ENCODE data around the gene LRRC4. TPM values are rescaled to one million over a fixed set of nuclear protein-coding genes. Genes with fewer than 3 reads are reported as not detected.

The LRRC4 gene
- total RNA-seq, 2 experiments from 2014 or later, result 1.1 to 1.6 TPM

DNA sequence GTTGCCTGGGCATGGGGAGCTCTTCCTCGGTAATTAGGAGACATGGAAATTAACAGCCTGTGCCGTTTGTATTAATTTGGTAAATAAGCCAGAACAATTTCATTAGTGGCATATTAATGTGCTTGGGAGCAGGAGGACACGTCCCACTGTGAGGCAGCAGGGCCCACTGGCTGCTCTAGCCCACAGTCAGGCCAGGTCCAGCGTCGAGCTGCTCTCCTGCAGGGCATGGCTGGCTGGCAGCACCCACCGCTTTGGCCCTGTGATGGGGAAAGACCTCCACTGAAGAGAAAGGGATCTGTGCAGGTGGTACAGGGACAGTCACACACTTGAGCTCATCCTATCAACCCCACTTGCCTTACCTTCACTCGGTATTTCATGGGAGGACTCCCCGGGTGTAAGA lies 37.5 kb upstream of the LRRC4 start:
- intact Hi-C loops (cut with DNase I, micrococcal nuclease), result no loop called here
- H3K9me3 Mint-ChIP-seq, result no peaks in the 10 kb centered on the region
- H3K27me3 ChIP-seq (ENCODE audit: control insufficient read depth in 1 of 2, insufficient read depth in 2 of 2, low read length in 2 of 2), result no peaks in the 10 kb centered on the region
- peaks cover 9% of the 10 kb centered on the region for H3K36me3 ChIP-seq (ENCODE audit: insufficient read depth, low read length)
- H3K27ac Mint-ChIP-seq, result no peak overlapping the region
- ATAC-seq (ENCODE audit: poor library complexity), result no peak
- ChIA-PET POLR2A (interaction anchor here (0.6 to 2.1 kb wide), 4 partner anchors 10 to 276 kb away, joined by 3 to 12 read pairs (median 3); no protein-coding TSS in a partner anchor), CTCF (no interaction called here)
- peaks cover 64% of the 10 kb centered on the region for H3K4me1 Mint-ChIP-seq (ENCODE audit: low read depth)
- TF ChIP-seq, protein P1, sequence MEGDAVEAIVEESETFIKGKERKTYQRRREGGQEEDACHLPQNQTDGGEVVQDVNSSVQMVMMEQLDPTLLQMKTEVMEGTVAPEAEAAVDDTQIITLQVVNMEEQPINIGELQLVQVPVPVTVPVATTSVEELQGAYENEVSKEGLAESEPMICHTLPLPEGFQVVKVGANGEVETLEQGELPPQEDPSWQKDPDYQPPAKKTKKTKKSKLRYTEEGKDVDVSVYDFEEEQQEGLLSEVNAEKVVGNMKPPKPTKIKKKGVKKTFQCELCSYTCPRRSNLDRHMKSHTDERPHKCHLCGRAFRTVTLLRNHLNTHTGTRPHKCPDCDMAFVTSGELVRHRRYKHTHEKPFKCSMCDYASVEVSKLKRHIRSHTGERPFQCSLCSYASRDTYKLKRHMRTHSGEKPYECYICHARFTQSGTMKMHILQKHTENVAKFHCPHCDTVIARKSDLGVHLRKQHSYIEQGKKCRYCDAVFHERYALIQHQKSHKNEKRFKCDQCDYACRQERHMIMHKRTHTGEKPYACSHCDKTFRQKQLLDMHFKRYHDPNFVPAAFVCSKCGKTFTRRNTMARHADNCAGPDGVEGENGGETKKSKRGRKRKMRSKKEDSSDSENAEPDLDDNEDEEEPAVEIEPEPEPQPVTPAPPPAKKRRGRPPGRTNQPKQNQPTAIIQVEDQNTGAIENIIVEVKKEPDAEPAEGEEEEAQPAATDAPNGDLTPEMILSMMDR (IDR thresholded peaks at IDR 0.05), result no peak
- no peak overlapping the region for H3K27ac ChIP-seq (ENCODE audit: low read depth in 1 of 2, low read length in 2 of 2)
- no peaks in the 10 kb centered on the region for H3K36me3 Mint-ChIP-seq (ENCODE audit: low read depth)
- no peak for DNase-seq
- H3K27me3 Mint-ChIP-seq, result no peaks in the 10 kb centered on the region
- peaks cover 20% of the 10 kb centered on the region for H3K4me1 ChIP-seq (ENCODE audit: insufficient read depth, low read length)
- H3K4me3 Mint-ChIP-seq, result no peak overlapping the region
- no peaks in the 10 kb centered on the region for H3K9me3 ChIP-seq (ENCODE audit: control insufficient read depth in 1 of 2, insufficient read depth in 1 of 2, low read length in 2 of 2)
- H3K4me3 ChIP-seq (ENCODE audit: low read length), result no peak overlapping the region

DNA sequence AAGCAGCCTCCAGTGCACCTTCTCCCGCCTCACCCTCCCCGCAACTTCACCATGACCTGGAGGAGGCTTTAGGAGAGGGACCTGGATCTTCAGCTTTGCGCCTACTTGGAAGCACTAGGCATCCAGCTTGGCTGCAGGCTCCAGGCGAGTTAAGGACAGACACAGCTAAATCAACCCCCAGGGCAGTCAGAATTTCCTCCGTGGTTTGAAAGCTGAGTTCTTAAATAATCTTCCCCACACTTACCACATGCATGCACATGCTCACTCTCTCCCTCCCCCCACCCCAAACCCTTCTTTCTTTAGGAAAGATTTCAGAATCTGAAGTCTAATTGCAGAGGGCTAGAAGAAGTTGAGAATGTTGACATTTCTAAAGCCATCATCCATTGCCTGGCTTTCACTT lies 36.7 kb upstream of the LRRC4 start:
- ChIA-PET POLR2A (interaction anchor here (2.1 kb wide), 1 partner anchor 9 kb away, joined by 12 read pairs; no protein-coding TSS in a partner anchor), CTCF (no interaction called here)
- Histone ChIP-seq H3K4me1 (ENCODE audit: insufficient read depth, low read length) (peaks cover 20% of the 10 kb centered on the region), H3K9me3 (ENCODE audit: control insufficient read depth in 1 of 2, insufficient read depth in 1 of 2, low read length in 2 of 2) (no peaks in the 10 kb centered on the region), H3K36me3 (ENCODE audit: insufficient read depth, low read length) (peaks cover 9% of the 10 kb centered on the region), H3K4me3 (ENCODE audit: low read length) (no peak overlapping the region), H3K27me3 (ENCODE audit: control insufficient read depth in 1 of 2, insufficient read depth in 2 of 2, low read length in 2 of 2) (no peaks in the 10 kb centered on the region), H3K27ac (ENCODE audit: low read depth in 1 of 2, low read length in 2 of 2) (no peak overlapping the region)
- Mint-ChIP-seq H3K27me3 (no peaks in the 10 kb centered on the region), H3K9me3 (no peaks in the 10 kb centered on the region), H3K4me1 (ENCODE audit: low read depth) (peaks cover 64% of the 10 kb centered on the region), H3K4me3 (peak overlapping the region; percentile 25), H3K27ac (no peak overlapping the region), H3K36me3 (ENCODE audit: low read depth) (no peaks in the 10 kb centered on the region)
- DNase-seq (no peak), ATAC-seq (ENCODE audit: poor library complexity) (no peak)
- intact Hi-C loops (cut with DNase I, micrococcal nuclease), result no loop called here
- TF ChIP-seq, protein P1 (IDR thresholded peaks at IDR 0.05), result no peak

GRCh38 chr7:128066858-128067257 lies 35.6 kb upstream of the LRRC4 start:
- no peak overlapping the region for H3K4me3 ChIP-seq (ENCODE audit: low read length)
- intact Hi-C loops (cut with DNase I, micrococcal nuclease), result no loop called here

More at GRCh38 chr7:128066858-128067257, 35.6 kb upstream of the LRRC4 start:
- TF ChIP-seq, protein P1 (IDR thresholded peaks at IDR 0.05), result no peak
- POLR2A ChIA-PET, result no interaction called here
- H3K9me3 ChIP-seq (ENCODE audit: control insufficient read depth in 1 of 2, insufficient read depth in 1 of 2, low read length in 2 of 2), result no peaks in the 10 kb centered on the region
- no peak overlapping the region for H3K27ac ChIP-seq (ENCODE audit: low read depth in 1 of 2, low read length in 2 of 2)
- Mint-ChIP-seq H3K9me3 (no peaks in the 10 kb centered on the region), H3K4me3 (no peak overlapping the region), H3K27ac (no peak overlapping the region), H3K4me1 (ENCODE audit: low read depth) (peaks cover 67% of the 10 kb centered on the region), H3K36me3 (ENCODE audit: low read depth) (no peaks in the 10 kb centered on the region), H3K27me3 (no peaks in the 10 kb centered on the region)
- peaks cover 16% of the 10 kb centered on the region for H3K4me1 ChIP-seq (ENCODE audit: insufficient read depth, low read length)
- peaks cover 7% of the 10 kb centered on the region for H3K36me3 ChIP-seq (ENCODE audit: insufficient read depth, low read length)
- no peaks in the 10 kb centered on the region for H3K27me3 ChIP-seq (ENCODE audit: control insufficient read depth in 1 of 2, insufficient read depth in 2 of 2, low read length in 2 of 2)
- DNase-seq (no peak), ATAC-seq (ENCODE audit: poor library complexity) (no peak)
- CTCF ChIA-PET, result no interaction called here

Measured in CD4-positive, alpha-beta T cell (primary cell).